Forelimb muscle (tissue), 1 donor: Measurements from ENCODE around the gene LCN9. TPM values are rescaled to one million over a fixed set of nuclear protein-coding genes. Genes with fewer than 3 reads are reported as not detected.
"Not testable (repeated sequence)": the region's sequence is repeated elsewhere in the genome, so short reads cannot be mapped to it uniquely, and the experiment has no call there.

ENCODE experiments used
- DNase-seq: peaks from one replicate; pipeline ENCODE4 v3.0.0-alpha.2; 2013; ENCODE audit warnings: low read depth
- polyA plus RNA-seq: library from polyadenylated mRNA; unstranded; fragments of 120-200 nt; gene quantifications from one replicate; pipeline ENCODE4 v1.2.1, GENCODE V29; 2013; ENCODE audit not compliant: insufficient read length

LCN9 gene
- polyA plus RNA-seq, 1 donor = not detected

- DNase-seq = no peak
Observed at GRCh38 chr9:135671591-135672041, 8.5 kb downstream of the LCN9 start.

GRCh38 chr9:135672786-135673185 lies 9.7 kb downstream of the LCN9 start:
- DNase-seq = not testable (repeated sequence)

GRCh38 chr9:135673941-135674340 lies 10.8 kb downstream of the LCN9 start:
- DNase-seq = no peak

DNA sequence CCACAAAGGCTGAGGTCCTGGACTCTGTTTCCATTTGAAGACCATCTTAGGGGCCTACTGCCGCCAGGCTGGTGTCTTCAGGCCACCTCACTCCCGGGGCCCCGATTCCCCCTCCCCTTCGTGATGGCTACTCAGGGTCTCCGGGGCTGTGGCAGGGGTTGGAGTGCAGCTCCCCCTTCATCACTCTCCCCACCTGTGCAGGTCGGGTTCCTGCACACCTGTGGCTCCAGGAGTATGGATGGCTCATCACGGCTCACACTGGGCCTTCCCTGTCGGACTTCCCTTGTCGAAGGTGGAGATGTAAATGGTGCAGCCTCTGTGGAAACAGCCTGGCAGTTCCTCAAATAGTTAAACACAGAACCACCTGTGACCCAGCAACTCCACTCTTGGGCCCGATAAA lies 11.9 kb downstream of the LCN9 start:
- DNase-seq = no peak

DNA sequence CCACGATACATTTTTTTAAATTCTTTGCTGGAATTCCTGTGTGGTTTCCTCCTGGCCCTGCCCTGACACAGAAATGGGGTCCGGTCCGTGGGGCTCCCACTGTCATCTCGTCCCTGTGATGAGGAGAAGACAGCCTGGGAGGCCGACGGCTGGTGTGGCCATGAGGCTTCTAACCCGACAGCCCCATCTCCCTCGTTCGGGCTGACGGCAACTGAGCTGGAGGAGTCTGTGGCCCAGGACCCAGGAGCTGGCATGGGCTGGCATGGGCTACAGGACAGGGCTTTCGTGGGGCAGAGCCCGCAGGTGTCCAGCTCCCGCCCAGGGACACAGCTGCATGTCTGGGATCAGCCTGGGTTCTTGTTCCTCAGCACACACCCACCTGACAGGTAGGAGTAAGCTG lies 13.8 kb downstream of the LCN9 start:
- DNase-seq = no peak

DNA sequence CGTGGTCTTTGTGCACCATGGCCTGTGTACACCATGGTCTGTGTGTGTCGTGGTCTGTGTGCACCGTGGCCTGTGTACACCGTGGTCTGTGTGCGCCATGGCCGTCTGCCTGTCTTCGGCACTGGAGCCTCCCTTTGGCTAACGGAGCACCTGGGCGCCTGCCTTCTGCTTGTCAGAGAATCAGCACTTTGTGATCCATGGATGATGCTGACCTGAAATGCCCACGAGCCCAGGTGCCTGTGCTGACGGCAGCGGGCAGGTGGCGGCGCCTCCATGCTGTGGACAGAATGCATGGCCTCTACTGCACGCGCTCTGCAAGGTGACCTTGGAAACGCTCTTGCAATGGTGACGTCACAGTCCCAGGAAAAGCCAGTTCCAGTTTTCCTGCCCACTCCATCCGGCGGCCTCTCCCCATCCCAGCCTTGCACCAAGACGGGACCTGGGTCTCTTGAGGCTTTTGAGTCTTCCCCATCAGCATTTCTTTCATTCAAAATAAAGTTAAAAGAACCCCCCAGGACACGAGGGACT lies 14.6 kb downstream of the LCN9 start:
- DNase-seq = no peak

- no peak for DNase-seq
Observed at GRCh38 chr9:135678236-135679017, 15.3 kb downstream of the LCN9 start.

- DNase-seq = no peak
Observed at GRCh38 chr9:135680056-135680455, 16.9 kb downstream of the LCN9 start.

DNA sequence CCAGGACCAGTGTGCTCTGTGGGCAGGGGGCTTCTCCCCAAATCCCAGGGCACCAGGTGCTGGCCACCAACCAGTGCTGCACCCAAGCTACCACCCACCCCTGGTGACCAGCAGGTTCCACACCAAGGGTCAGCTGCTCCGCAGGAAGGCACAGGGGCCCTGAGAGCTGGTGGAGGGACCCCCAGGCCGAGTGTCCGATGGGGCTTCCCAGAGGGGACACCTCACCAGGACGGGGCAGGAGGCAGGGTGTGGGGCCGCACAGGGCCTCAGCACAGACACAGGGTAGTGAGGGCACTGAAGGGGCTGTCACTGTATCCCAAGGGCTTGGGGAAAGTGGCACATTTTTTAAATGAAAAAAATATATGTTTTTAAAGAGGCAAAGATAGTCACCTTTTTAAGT lies 18.1 kb downstream of the LCN9 start:
- no peak for DNase-seq

- DNase-seq = no peak
Observed at GRCh38 chr9:135683401-135684034, 20.4 kb downstream of the LCN9 start.

- no peak for DNase-seq
Observed at GRCh38 chr9:135684691-135685090, 21.6 kb downstream of the LCN9 start.

GRCh38 chr9:135687216-135687615 lies 24.1 kb downstream of the LCN9 start:
- DNase-seq = no peak

DNA sequence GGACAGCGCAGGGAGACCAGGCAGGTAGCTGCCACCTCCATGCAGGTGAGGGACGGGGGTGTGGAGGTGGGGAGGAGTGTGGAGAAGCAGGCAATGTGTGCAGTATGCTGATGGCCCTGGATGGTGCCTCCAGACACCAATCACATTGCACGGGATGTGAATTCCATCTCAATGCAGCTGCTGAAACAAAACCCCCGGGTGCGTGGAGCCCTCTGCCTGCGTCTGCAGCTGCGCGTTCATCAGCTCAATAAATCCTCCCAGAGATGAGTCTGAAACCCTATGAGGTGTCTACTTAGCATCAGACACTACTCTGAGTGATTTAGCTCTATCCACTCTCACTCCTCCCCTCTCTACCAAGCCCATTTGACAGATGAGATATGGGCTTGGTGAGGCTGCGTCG lies 25.9 kb downstream of the LCN9 start:
- DNase-seq = no peak

- no peak for DNase-seq
Observed at GRCh38 chr9:135690836-135691570, 27.9 kb downstream of the LCN9 start.

DNA sequence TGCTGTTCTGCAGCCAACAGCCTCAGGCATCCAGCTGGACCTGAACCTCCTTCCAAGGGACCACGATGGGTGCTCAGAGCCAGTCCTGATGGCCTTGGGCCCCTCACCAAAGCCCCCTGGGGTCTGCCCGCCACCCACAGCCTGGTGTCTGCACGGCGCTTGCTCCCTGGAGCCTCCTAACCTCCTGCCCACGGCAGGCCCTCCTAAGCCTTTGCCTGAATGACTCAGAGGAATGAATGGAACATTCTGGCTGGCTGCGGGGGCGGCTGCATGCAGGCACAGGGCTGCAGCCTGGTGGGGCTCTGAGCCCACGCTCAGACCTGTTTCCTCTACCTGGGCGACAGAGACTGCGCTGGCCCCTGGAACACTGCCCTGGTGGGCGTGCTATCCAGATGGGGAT lies 29.3 kb downstream of the LCN9 start:
- no peak for DNase-seq

DNA sequence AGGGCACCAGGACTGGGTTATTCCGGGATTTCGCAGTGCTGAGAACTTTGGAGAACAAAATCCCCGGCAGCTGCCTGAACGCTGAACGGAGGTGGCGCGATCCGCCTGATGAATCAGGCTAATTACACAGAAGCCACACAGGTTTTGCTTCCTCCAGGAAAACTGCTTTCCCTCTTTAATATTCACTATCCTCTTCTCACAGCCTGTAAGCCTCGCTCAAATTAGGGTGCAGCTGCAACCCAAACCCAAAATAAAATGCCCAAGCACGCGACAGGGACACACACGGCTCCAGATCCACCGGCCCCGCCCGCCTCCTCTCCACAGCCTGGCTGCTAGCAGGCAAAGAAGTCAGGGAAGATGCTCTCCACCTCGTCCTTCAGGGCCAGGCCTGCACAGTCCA lies 30.2 kb downstream of the LCN9 start:
- DNase-seq = no peak

GRCh38 chr9:135693771-135694170 lies 30.7 kb downstream of the LCN9 start:
- DNase-seq = no peak

- no peak for DNase-seq
Observed at GRCh38 chr9:135694414-135694813, 31.3 kb downstream of the LCN9 start.

GRCh38 chr9:135695036-135695435 lies 31.9 kb downstream of the LCN9 start:
- DNase-seq = no peak

- DNase-seq = no peak
Observed at GRCh38 chr9:135695642-135696041, 32.5 kb downstream of the LCN9 start.

DNA sequence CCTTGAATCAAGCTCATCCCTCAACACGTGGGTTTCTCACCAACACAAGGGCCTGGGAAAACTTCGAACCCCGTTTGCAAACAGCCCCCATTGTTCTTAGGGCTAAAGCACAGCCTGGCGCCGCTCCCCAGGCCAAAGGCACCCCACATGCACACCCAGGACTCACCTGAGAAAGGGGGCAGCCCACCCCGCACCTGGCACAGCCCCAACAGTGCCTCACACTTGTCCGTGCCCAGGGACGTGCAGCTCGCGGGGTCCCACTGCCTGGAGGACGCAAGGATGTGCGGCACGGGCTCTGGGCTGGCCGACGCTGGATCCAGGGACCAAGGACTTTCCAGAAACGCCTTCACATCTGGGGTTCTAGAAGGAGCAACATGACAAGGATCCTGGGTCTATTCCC lies 33.3 kb downstream of the LCN9 start:
- no peak for DNase-seq

GRCh38 chr9:135697226-135697625 lies 34.1 kb downstream of the LCN9 start:
- no peak for DNase-seq
